HepG2 (cell line): ENCODE results near the gene IL31.

ENCODE experiments used
- AHR ChIP-seq: IDR thresholded peaks from 2 replicates; pipeline ENCODE4 v1.6.1; 2018; ENCODE audit warnings: missing genetic modification reagents, missing compliant biosample characterization
- CTCF ChIP-seq: sonication (generic); formaldehyde crosslinking; IDR thresholded peaks from 2 replicates; pipeline ENCODE4 v1.5.0; 2020; ENCODE audit warnings: mild to moderate bottlenecking, missing genetic modification reagents, moderate library complexity
- EP300 ChIP-seq, 3 experiments: sonication (generic) in 1 of 3; formaldehyde crosslinking in 1 of 3; IDR thresholded peaks; 2 replicates each; pipeline versions ENCODE4 v1.5.1 to v1.6.1; 2011 to 2020; ENCODE audit warnings: low read depth in 2 of 3, low read length in 2 of 3, borderline replicate concordance in 1 of 3, improper control_type of control experiment in 1 of 3, mild to moderate bottlenecking in 1 of 3, missing genetic modification reagents in 1 of 3, moderate library complexity in 1 of 3
- GMEB1 ChIP-seq: sonication (generic); formaldehyde crosslinking; IDR thresholded peaks from 2 replicates; pipeline ENCODE4 v1.5.1; 2020; ENCODE audit warnings: missing genetic modification reagents, mild to moderate bottlenecking, borderline replicate concordance
- HMG20A ChIP-seq: IDR thresholded peaks from 2 replicates; pipeline ENCODE4 v1.6.1; 2016; ENCODE audit warnings: borderline replicate concordance
- MAZ ChIP-seq, 2 experiments: sonication (generic) in 1 of 2; formaldehyde crosslinking in 1 of 2; IDR thresholded peaks; 2 replicates each; pipeline versions ENCODE4 v1.5.0 to v1.6.1; 2012 to 2020; ENCODE audit warnings: low read depth in 2 of 2, mild to moderate bottlenecking in 2 of 2, borderline replicate concordance in 1 of 2, improper control_type of control experiment in 1 of 2, low read length in 1 of 2, missing genetic modification reagents in 1 of 2, moderate library complexity in 1 of 2
- POLR2A ChIP-seq, 2 experiments: IDR thresholded peaks; 2 replicates each; pipeline ENCODE4 v1.6.1; 2011; ENCODE audit warnings: low read depth in 2 of 2, low read length in 2 of 2, mild to moderate bottlenecking in 1 of 2, moderate library complexity in 1 of 2; ENCODE audit not compliant: insufficient read depth in 1 of 2
- TEAD2 ChIP-seq: sonication (generic); formaldehyde crosslinking; IDR thresholded peaks from 2 replicates; pipeline ENCODE4 v1.9.0; 2021; ENCODE audit warnings: missing genetic modification reagents
- ZNF136 ChIP-seq: sonication (generic); formaldehyde crosslinking; IDR thresholded peaks from 2 replicates; pipeline ENCODE4 v1.8.1; 2022; ENCODE audit warnings: low read depth, mild to moderate bottlenecking, moderate library complexity, missing genetic modification reagents
- ZNF776 ChIP-seq: sonication (generic); formaldehyde crosslinking; IDR thresholded peaks from 2 replicates; pipeline ENCODE4 v1.4.0; 2020; ENCODE audit warnings: mild to moderate bottlenecking, missing genetic modification reagents

GRCh38 chr12:122205053-122205925 is 31.3 kb upstream of the IL31 start:
- TF ChIP-seq MAZ (IDR thresholded peaks at IDR 0.05; ENCODE audit: borderline replicate concordance, low read depth, low read length) (no peak), MAZ (CRISPR knock-in tag; IDR thresholded peaks at IDR 0.05; ENCODE audit: low read depth) (no peak), ZNF136 (CRISPR knock-in tag) (no peak), AHR (CRISPR knock-in tag) (no peak), TEAD2 (CRISPR knock-in tag) (no peak), GMEB1 (CRISPR knock-in tag) (no peak), CTCF (CRISPR knock-in tag) (no peak), HMG20A (CRISPR knock-in tag) (no peak), ZNF776 (no peak), EP300 (IDR thresholded peaks at IDR 0.05; ENCODE audit: low read depth in 2 of 2, low read length in 2 of 2) (no peak), EP300 (CRISPR knock-in tag; IDR thresholded peaks at IDR 0.05; ENCODE audit: borderline replicate concordance) (no peak), POLR2A (IDR thresholded peaks at IDR 0.05; ENCODE audit: insufficient read depth in 1 of 2, low read depth in 2 of 2, low read length in 2 of 2) (no peak)
